Measurements from ENCODE around the gene DCUN1D3. TPM values are rescaled to one million over a fixed set of nuclear protein-coding genes. Genes with fewer than 3 reads are reported as not detected.
A peak's percentile ranks its signal among the peaks of the same experiment; 100 is the strongest.

Gene DCUN1D3
- total RNA-seq, 4 donors from 2014 or later = 14.7 to 38.0 (median 21.5) TPM

DNA sequence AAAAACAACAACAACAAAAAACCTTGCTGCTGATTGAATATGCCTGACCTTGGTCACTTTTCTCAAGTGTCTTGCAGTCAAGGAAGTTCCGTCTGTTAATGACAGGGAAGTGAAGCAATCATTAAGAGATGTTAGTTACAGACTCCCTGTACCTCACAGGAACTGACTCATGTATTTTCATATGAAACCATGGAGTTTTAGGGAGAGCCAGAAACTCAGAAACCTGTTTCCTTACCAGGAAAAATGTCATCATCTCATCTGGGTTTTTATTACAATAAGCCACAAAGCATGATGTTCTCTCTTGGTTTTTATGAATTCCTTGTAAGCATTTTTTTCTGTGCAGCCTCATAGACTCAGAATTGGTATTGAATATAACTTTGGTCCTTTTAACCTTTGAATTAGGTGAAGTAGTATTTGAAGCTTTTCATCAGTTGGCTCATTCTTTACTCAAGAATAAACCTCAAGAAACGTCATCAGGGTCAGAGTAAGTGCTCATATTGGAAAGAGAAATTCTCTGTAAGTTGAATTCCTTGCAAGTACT, 10.7 kb upstream of the DCUN1D3 start:
- H3K27ac ChIP-seq = peak overlapping the region; percentile 68 to 69
- H3K4me1 ChIP-seq = peaks cover 9% of the 10 kb centered on the region in 2 donors
- no peak for DNase-seq
- no peaks in the 10 kb centered on the region for H3K9me3 ChIP-seq
- TF ChIP-seq, protein P1, sequence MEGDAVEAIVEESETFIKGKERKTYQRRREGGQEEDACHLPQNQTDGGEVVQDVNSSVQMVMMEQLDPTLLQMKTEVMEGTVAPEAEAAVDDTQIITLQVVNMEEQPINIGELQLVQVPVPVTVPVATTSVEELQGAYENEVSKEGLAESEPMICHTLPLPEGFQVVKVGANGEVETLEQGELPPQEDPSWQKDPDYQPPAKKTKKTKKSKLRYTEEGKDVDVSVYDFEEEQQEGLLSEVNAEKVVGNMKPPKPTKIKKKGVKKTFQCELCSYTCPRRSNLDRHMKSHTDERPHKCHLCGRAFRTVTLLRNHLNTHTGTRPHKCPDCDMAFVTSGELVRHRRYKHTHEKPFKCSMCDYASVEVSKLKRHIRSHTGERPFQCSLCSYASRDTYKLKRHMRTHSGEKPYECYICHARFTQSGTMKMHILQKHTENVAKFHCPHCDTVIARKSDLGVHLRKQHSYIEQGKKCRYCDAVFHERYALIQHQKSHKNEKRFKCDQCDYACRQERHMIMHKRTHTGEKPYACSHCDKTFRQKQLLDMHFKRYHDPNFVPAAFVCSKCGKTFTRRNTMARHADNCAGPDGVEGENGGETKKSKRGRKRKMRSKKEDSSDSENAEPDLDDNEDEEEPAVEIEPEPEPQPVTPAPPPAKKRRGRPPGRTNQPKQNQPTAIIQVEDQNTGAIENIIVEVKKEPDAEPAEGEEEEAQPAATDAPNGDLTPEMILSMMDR (IDR thresholded peaks at IDR 0.05) = no peak
- no peak for TF ChIP-seq POLR2A (IDR thresholded peaks at IDR 0.05)
- H3K4me3 ChIP-seq = no peak overlapping the region
- H3K36me3 ChIP-seq = no peaks in the 10 kb centered on the region
- H3K27me3 ChIP-seq = no peaks in the 10 kb centered on the region
- intact Hi-C loops (cut with DNase I; ENCODE audit: low total_unique reads) = no loop called here

DNA sequence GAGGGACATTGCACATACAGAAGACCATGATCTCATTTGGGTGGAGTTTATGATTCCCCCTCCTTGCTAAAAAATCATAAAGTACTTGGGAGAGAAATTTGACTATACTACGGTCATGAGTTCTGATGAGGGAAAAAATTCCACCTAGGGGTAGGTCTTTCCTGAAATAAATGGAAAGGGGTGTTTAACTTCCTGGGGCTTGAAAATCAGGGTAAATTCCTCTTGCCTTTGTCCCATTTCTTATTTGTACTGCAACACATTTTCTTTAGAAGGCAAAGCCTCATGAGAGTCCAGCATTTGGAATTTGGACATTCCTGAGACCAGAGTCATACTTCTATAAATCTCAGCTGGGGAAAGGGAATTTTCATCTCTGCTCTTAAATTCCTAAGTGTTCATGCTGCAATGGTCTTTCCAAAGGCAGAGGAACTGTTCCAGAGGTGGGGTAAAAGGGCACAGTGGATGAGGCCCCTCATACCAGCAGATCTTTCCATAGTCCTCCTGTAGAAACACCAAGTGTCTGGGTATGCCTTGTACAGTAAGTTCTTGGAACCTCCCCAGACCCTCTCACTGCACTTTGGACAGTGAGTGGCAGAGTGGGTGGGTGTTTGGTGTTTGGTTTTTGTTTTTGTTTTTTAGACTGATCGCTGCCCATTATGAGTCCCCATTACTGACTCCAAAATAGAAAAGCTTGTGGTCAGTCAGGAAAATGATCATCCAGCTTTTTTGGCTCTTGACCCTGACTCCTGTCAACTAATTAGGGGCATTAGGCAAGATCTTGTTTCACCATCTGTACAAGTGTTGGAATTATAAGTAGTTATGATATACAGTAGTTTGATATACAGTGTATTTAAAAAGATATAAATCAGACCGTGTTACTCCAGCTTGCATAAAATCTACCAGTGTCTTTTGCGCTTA, 6.4 kb upstream of the DCUN1D3 start:
- Histone ChIP-seq H3K9me3 (no peaks in the 10 kb centered on the region), H3K27ac (peak overlapping the region; percentile 96 to 100), H3K4me1 (peaks cover 17 to 24% of the 10 kb centered on the region in 2 donors), H3K4me3 (no peak overlapping the region), H3K27me3 (no peaks in the 10 kb centered on the region), H3K36me3 (no peaks in the 10 kb centered on the region)
- TF ChIP-seq, protein P1 (IDR thresholded peaks at IDR 0.05) = no peak
- no peak for TF ChIP-seq POLR2A (IDR thresholded peaks at IDR 0.05)
- intact Hi-C loops (cut with DNase I; ENCODE audit: low total_unique reads) = loop anchor here (10.0 kb wide), 1 partner anchor 52 kb away; no protein-coding TSS in a partner anchor
- peak; percentile 33 to 54 for DNase-seq

DNA sequence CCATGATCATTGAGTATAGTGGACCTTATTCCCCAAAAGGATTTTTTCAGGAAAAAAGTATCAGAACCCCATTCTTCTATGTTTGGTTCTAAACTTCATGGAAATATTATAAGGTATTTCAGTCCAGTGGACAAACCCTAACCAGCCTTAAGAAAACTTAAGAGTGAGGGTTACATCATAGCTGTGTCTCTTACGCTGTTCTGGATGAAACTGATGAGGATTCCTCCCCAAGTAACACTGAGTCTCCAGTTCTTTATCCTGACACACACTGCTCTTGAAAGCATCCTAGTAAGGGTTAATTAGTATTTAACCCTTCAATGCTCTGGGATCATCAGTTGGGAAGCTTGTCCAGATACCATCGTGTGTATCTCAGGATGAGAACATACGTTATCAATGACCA, 5.4 kb upstream of the DCUN1D3 start:
- H3K4me3 ChIP-seq = no peak overlapping the region
- no peaks in the 10 kb centered on the region for H3K9me3 ChIP-seq
- intact Hi-C loops (cut with DNase I; ENCODE audit: low total_unique reads) = loop anchor here (10.0 kb wide), 1 partner anchor 51 kb away; no protein-coding TSS in a partner anchor
- H3K4me1 ChIP-seq = peaks cover 17 to 24% of the 10 kb centered on the region in 2 donors
- no peaks in the 10 kb centered on the region for H3K27me3 ChIP-seq
- peak overlapping the region; percentile 96 to 100 for H3K27ac ChIP-seq
- no peaks in the 10 kb centered on the region for H3K36me3 ChIP-seq
- DNase-seq = no peak
- TF ChIP-seq, protein P1 (IDR thresholded peaks at IDR 0.05) = no peak
- no peak for TF ChIP-seq POLR2A (IDR thresholded peaks at IDR 0.05)

DNA sequence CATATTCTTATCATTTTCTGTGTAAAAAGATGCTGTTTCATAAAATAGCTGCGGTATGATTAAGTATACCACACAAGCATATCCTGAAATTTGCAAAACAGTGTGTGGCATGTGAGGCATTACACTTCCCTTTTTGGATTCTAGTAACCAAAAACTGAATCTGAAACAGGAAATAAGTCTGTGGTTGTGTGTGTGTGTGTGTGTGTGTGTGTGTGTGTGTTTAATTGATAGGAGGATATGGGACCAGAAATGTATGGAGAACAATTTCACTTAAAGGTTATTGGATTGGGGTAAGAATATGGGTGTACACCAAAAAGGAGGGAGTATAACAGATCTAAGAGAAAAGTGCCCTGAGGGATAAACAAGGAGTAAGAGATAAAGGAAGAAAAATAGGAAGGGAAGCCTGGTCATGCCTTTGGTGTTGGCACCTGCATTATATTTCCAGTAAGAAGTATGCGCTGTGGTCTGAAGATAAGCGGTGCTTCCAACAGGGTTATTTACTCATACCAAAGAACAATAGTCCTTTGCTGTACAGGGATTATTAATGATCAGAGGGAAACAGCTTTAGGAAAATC, 4.4 kb upstream of the DCUN1D3 start:
- DNase-seq = no peak
- Histone ChIP-seq H3K27ac (peak overlapping the region; percentile 96 to 100), H3K4me1 (peaks cover 17 to 24% of the 10 kb centered on the region in 2 donors), H3K4me3 (no peak overlapping the region), H3K36me3 (no peaks in the 10 kb centered on the region), H3K27me3 (no peaks in the 10 kb centered on the region), H3K9me3 (no peaks in the 10 kb centered on the region)
- TF ChIP-seq, protein P1 (IDR thresholded peaks at IDR 0.05) = no peak
- no peak for TF ChIP-seq POLR2A (IDR thresholded peaks at IDR 0.05)
- intact Hi-C loops (cut with DNase I; ENCODE audit: low total_unique reads) = loop anchor here (10.0 kb wide), 1 partner anchor 50 kb away; no protein-coding TSS in a partner anchor

Measured in uterus (tissue), 4 donors.